H1 (cell line): Measurements from ENCODE around the gene SYTL2. TPM values are rescaled to one million over a fixed set of nuclear protein-coding genes. Genes with fewer than 3 reads are reported as not detected.

Source experiments
- CEBPB ChIP-seq: IDR thresholded peaks from 2 replicates; pipeline ENCODE4 v1.6.1; 2012; ENCODE audit warnings: low read depth, low read length
- KDM1A ChIP-seq: fragments of 200-600, 300-600 bp; sonication (generic); IDR thresholded peaks from 2 replicates; pipeline ENCODE4 v1.7.1; 2016; ENCODE audit warnings: mild to moderate bottlenecking, low read length, borderline replicate concordance
- RNF2 ChIP-seq: fragments of 200-900, 300-1000 bp; sonication (generic); IDR thresholded peaks from 2 replicates; pipeline ENCODE4 v1.7.1; 2016; ENCODE audit warnings: borderline replicate concordance, low read depth, mild to moderate bottlenecking, antibody characterized with exemption, low read length; ENCODE audit not compliant: poor library complexity, severe bottlenecking; ENCODE audit errors: missing control alignments
- RXRA ChIP-seq: IDR thresholded peaks from 2 replicates; pipeline ENCODE4 v1.6.1; 2011; ENCODE audit warnings: low read depth, mild to moderate bottlenecking, low read length, moderate library complexity; ENCODE audit not compliant: insufficient read depth
- YY1 ChIP-seq: IDR thresholded peaks from 2 replicates; pipeline ENCODE4 v1.6.1; 2011; ENCODE audit warnings: low read depth, mild to moderate bottlenecking, low read length
- polyA plus RNA-seq, 7 experiments: library from polyadenylated mRNA; depleted of rRNA in 3 of 7; stranded (reverse) in 5 of 7; unstranded in 2 of 7; fragments of >200 nt in 5 of 7; fragments of 200-250 nt in 2 of 7; gene quantifications; 1 replicate in 5 of 7; 2 replicates in 1 of 7; 4 replicates in 1 of 7; pipeline versions ENCODE4 v1.2.1 to v1.2.3, GENCODE V29; 2011 to 2013; ENCODE audit warnings: missing spikeins in 2 of 7, mixed read lengths in 2 of 7
- total RNA-seq: library from RNA; stranded (reverse); fragmentation: NEBNext Ultra II Directional; extraction: Animal tissue kit (Norgen Biotek cat#: 25700); gene quantifications from 2 replicates; pipeline ENCODE4 v1.2.1, GENCODE V29; 2021

The SYTL2 gene
- total and polyA plus RNA-seq, 2 of the 8 experiments (the other 6 are each of a cell fraction or from before 2014, with no cell fraction given) = 1.3 to 9.1 TPM

DNA sequence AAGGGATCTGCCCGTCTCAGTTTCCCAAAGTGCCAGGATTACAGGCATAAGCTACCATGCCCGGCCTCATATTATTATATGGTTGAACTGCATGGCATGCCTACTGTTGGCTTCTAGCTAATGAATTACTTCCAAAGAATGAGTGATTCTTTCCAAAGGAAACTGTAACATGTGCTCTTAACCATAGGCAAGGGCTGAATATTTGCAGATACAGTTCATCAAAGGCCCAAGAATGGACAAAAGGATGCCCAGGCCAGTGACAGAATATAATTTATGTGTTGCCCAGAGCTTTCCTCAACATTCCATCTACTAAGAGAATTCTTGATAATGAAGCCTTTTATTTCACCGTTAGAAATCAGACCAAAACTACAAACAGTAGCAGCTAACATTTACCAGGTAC, 98.0 kb downstream of the SYTL2 start (continued):
- TF ChIP-seq KDM1A (no peak), RNF2 (no peak), YY1 (no peak), CEBPB (no peak), RXRA (no peak)
- TF ChIP-seq, all 59 proteins: peak for 0
